K562 (cell line): ENCODE data around the gene AQP11. TPM values are rescaled to one million over a fixed set of nuclear protein-coding genes. Genes with fewer than 3 reads are reported as not detected.

Source experiments
- CBX5 ChIP-seq: IDR thresholded peaks from 2 replicates; pipeline ENCODE4 v1.6.1; 2014; ENCODE audit warnings: low read depth, borderline replicate concordance
- HDAC1 ChIP-seq, 2 experiments: fragments of 450-650 bp; IDR thresholded peaks; 2 replicates each; pipeline ENCODE4 v1.6.1; 2016 to 2017; ENCODE audit warnings: inconsistent platforms in 1 of 2, mild to moderate bottlenecking in 1 of 2, moderate library complexity in 1 of 2
- KDM5B ChIP-seq: fragments of 200-600 bp; sonication (generic); IDR thresholded peaks from 2 replicates; pipeline ENCODE4 v1.6.1; 2012; ENCODE audit warnings: low read depth, mild to moderate bottlenecking, moderate library complexity, low read length, control low read depth, inconsistent platforms; ENCODE audit not compliant: insufficient replicate concordance
- NFRKB ChIP-seq: fragments of 450-650 bp; IDR thresholded peaks from 2 replicates; pipeline ENCODE4 v1.6.1; 2016; ENCODE audit warnings: low read depth
- TARDBP ChIP-seq: fragments of 450-650 bp; IDR thresholded peaks from 2 replicates; pipeline ENCODE4 v1.6.1; 2016
- ZBTB11 ChIP-seq, 3 experiments: fragments of 200-800 bp in 1 of 3; fragments of 250-450 bp in 1 of 3; fragments of 450-650 bp in 1 of 3; sonication (Bioruptor Pico) in 1 of 3; sonication (Bioruptor generic) in 1 of 3; formaldehyde crosslinking in 1 of 3; IDR thresholded peaks; 2 replicates each; pipeline versions ENCODE4 v1.6.1 to v1.8.0; 2016 to 2022; ENCODE audit warnings: mild to moderate bottlenecking in 2 of 3, missing genetic modification characterization in 2 of 3, missing compliant biosample characterization in 1 of 3, moderate library complexity in 1 of 3
- ZNF407 ChIP-seq: fragments of 450-650 bp; IDR thresholded peaks from 2 replicates; pipeline ENCODE4 v1.6.1; 2016; ENCODE audit warnings: low read depth
- ZNF639 ChIP-seq, 2 experiments: fragments of 200-800 bp in 1 of 2; sonication (Bioruptor generic) in 1 of 2; sonication (generic) in 1 of 2; formaldehyde crosslinking in 1 of 2; IDR thresholded peaks in 1 of 2; conservative IDR thresholded peaks in 1 of 2; 2 replicates each; pipeline versions ENCODE4 v1.5.0 to v1.6.1; 2016 to 2020; ENCODE audit warnings: missing compliant biosample characterization in 1 of 2, missing genetic modification characterization in 1 of 2, missing genetic modification reagents in 1 of 2
- ZNF740 ChIP-seq, 3 experiments: fragments of 200-800 bp in 1 of 3; sonication (Bioruptor generic) in 1 of 3; sonication (generic) in 1 of 3; formaldehyde crosslinking in 1 of 3; IDR thresholded peaks; 2 replicates each; pipeline versions ENCODE4 v1.6.1 to v1.8.0; 2016 to 2022; ENCODE audit warnings: mild to moderate bottlenecking in 2 of 3, missing compliant biosample characterization in 2 of 3, missing genetic modification characterization in 2 of 3, missing genetic modification reagents in 1 of 3
- polyA plus RNA-seq, 8 experiments: library from polyadenylated mRNA; depleted of rRNA in 4 of 8; stranded (reverse) in 5 of 8; unstranded in 3 of 8; fragments of >200 nt; fragmentation: Nextera tagmentation in 2 of 8; fragmentation: Illumina TruSeq in 1 of 8; extraction: Ambion mirVana in 2 of 8; extraction: Trizol in 1 of 8; gene quantifications; 2 replicates each; pipeline versions ENCODE4 v1.2.1 to v1.2.3, GENCODE V29; 2011 to 2014; ENCODE audit warnings: inconsistent platforms in 1 of 8, missing spikeins in 1 of 8
- total RNA-seq, 7 experiments: library from RNA; depleted of rRNA in 6 of 7; stranded (reverse); fragments of >200 nt in 6 of 7; fragmentation: Illumina TruSeq in 2 of 7; extraction: Trizol in 2 of 7; gene quantifications; 2 replicates each; pipeline versions ENCODE4 v1.2.1 to v1.2.3, GENCODE V29; 2011 to 2021; ENCODE audit warnings: low replicate concordance in 1 of 7

AQP11 gene
- total and polyA plus RNA-seq, 9 of the 15 experiments (the other 6 are each of a cell fraction or from before 2014, with no cell fraction given), result 0.09 to 1.0 (median 0.36) TPM

GRCh38 chr11:77644887-77645286 is 55.1 kb downstream of the AQP11 start (continued):
- TF ChIP-seq ZNF407 (no peak), ZNF740 (CRISPR knock-in tag; IDR thresholded peaks at IDR 0.05) (no peak), ZNF740 (tag; IDR thresholded peaks at IDR 0.05) (peak in 1 of 2 experiments; percentile 87; a peak in 2 of 4 replicates), KDM5B (no peak), ZNF639 (CRISPR knock-in tag; conservative IDR thresholded peaks at IDR 0.05 in 1 of 2, IDR thresholded peaks at IDR 0.05 in 1 of 2) (peak in 1 of 2 experiments; percentile 44; a peak in 1 of 4 replicates), TARDBP (no peak), ZBTB11 (CRISPR knock-in tag; IDR thresholded peaks at IDR 0.05) (no peak; a peak in 1 of 6 replicates), CBX5 (no peak), HDAC1 (IDR thresholded peaks at IDR 0.05) (no peak), NFRKB (no peak)
